ENCODE data around the gene SEMA4D.

The SEMA4D gene

DNA sequence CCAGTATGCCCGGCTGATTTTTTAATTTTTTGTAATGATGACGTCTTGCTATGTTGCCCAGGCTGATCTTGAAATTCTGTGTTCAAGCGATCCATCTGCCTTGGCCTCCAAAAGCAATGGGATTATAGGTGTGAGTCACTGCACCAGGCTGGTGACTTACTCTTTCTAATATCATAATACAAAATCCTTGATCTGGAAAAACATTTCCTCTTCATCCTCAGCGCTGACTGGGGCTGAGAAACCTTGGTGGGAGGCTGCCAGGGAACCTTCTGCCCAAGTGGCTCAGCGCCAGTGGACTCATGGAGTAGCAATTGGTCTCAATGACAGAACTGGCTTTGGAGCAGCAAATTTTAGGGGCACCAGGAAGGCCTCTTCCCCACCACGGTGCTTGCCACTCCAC is 17.5 kb upstream of the SEMA4D start:
- TF ChIP-seq, protein P1, sequence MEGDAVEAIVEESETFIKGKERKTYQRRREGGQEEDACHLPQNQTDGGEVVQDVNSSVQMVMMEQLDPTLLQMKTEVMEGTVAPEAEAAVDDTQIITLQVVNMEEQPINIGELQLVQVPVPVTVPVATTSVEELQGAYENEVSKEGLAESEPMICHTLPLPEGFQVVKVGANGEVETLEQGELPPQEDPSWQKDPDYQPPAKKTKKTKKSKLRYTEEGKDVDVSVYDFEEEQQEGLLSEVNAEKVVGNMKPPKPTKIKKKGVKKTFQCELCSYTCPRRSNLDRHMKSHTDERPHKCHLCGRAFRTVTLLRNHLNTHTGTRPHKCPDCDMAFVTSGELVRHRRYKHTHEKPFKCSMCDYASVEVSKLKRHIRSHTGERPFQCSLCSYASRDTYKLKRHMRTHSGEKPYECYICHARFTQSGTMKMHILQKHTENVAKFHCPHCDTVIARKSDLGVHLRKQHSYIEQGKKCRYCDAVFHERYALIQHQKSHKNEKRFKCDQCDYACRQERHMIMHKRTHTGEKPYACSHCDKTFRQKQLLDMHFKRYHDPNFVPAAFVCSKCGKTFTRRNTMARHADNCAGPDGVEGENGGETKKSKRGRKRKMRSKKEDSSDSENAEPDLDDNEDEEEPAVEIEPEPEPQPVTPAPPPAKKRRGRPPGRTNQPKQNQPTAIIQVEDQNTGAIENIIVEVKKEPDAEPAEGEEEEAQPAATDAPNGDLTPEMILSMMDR (conservative IDR thresholded peaks at IDR 0.05; ENCODE audit: control insufficient read depth, insufficient read depth, low read depth, low read length) = no peak
- DNase-seq (ENCODE audit: low read depth) = no peak
- H3K4me3 ChIP-seq (ENCODE audit: control insufficient read depth, low read depth, low read length) = no peak overlapping the region

DNA sequence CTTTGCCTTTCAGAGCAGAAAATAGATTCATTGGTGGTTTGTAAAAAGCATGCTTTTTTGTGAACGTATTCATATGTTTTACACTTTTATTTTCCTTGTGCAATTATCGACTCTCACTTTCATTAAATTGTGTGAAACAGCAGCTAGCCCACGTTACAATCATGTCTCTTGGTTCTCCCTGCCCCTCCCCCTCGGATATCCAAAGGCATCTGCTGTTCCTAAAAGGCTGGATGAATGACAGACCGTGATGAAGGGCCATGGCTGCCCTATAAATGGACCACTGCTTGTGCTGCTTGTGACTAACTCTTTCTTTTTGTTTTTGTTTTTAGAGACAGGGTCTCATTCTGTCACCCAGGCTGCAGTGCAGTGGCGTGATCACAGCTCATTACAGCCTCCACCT is 17.0 kb upstream of the SEMA4D start:
- no peak for DNase-seq (ENCODE audit: low read depth)
- TF ChIP-seq, protein P1 (conservative IDR thresholded peaks at IDR 0.05; ENCODE audit: control insufficient read depth, insufficient read depth, low read depth, low read length) = no peak
- H3K4me3 ChIP-seq (ENCODE audit: control insufficient read depth, low read depth, low read length) = no peak overlapping the region

DNA sequence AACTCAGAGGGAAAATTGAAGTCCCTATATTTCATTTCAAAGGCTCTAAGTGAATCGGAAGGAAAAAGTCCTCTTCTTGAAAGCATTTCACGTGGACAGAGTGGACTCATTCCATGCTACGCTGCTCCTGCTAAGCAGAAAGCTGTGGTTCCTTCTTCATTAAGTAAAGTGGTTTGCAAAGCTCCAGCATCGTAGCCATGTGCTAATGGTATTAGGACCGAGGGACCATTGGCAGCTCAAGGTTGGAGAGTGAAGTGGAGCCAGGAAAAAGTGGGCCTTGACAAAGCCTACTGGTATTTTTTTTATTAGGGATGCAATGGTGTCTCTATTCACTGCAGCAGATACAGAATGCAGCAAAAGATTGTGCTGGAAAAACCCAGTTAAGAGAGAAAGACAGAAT is 16.4 kb upstream of the SEMA4D start:
- TF ChIP-seq, protein P1 (conservative IDR thresholded peaks at IDR 0.05; ENCODE audit: control insufficient read depth, insufficient read depth, low read depth, low read length) = no peak
- no peak overlapping the region for H3K4me3 ChIP-seq (ENCODE audit: control insufficient read depth, low read depth, low read length)
- DNase-seq (ENCODE audit: low read depth) = no peak

DNA sequence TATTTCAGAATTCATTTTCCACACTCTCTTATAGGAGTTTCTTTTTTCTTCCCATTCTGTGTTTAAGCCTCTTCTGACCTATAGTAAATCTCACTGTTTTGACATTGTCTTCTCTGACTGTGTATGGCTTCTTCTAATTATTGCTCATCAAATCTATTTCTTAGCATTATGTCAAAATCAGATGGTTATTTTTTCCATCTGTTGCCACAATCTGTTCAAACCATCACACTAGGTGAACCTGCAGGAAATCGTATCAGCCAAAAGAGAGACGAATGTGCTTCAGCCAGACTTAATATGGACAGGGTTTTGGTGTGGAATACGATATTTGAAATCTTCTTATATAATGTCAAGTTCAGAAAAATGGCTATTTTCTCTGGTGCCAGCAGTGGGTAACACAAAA is 15.9 kb upstream of the SEMA4D start:
- DNase-seq (ENCODE audit: low read depth) = no peak
- TF ChIP-seq, protein P1 (conservative IDR thresholded peaks at IDR 0.05; ENCODE audit: control insufficient read depth, insufficient read depth, low read depth, low read length) = no peak

DNA sequence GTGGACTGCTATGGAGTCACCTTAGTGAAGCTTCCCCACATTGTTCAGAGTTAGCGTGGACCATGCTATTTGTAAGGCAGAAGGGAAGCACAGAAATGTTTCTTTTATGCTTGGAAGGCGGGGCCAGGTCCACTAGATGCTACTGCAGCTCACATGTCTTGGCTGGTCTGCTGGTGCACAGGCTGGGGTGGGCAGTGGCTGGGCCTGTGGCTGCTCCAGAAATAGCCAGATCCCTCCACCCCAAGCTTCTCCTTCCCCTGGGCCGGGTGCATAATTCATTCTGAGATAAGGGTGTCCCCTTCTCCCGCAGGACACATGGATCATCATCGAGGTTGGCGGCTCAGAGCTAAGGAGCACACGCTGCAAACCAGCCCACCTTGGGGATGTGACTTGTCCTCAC is 14.5 kb upstream of the SEMA4D start:
- H3K4me3 ChIP-seq (ENCODE audit: control insufficient read depth, low read depth, low read length) = no peak overlapping the region
- DNase-seq (ENCODE audit: low read depth) = no peak
- TF ChIP-seq, protein P1 (conservative IDR thresholded peaks at IDR 0.05; ENCODE audit: control insufficient read depth, insufficient read depth, low read depth, low read length) = no peak

More for the DNA sequence above, 15.9 kb upstream of the SEMA4D start:
- no peak overlapping the region for H3K4me3 ChIP-seq (ENCODE audit: control insufficient read depth, low read depth, low read length)

DNA sequence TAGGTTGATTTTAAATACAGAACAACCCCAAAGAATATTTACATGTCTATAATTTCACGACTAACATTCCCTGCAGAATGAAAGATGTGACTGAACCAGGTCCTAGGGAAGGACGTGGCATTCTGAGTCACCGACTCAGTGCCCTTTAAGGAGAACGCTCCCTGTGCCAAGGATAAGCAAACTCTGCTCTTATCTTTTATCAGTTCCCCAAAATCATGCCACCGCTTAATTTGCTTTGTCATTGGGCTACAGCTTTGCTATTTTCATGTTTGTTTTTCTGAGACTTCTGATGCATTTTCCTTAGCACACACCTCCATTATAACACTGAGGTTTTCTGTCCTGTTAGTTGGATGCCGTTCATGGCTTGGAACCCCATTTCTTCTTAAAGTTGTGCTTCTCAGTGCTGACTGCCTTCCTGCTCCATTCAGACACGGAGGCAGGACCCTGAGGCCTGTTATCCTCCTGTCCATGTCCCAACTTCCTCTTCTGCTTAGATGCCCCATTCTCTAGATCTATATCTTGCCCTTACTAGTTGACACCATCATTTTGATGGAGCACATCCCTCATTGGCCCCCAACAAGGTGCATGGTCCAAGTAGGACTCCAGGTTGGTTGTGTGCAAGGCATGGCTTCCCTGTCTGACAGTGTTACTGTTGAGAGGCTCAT is 11.2 kb upstream of the SEMA4D start:
- TF ChIP-seq, protein P1 (conservative IDR thresholded peaks at IDR 0.05; ENCODE audit: control insufficient read depth, insufficient read depth, low read depth, low read length) = no peak
- no peak overlapping the region for H3K4me3 ChIP-seq (ENCODE audit: control insufficient read depth, low read depth, low read length)
- DNase-seq (ENCODE audit: low read depth) = no peak

DNA sequence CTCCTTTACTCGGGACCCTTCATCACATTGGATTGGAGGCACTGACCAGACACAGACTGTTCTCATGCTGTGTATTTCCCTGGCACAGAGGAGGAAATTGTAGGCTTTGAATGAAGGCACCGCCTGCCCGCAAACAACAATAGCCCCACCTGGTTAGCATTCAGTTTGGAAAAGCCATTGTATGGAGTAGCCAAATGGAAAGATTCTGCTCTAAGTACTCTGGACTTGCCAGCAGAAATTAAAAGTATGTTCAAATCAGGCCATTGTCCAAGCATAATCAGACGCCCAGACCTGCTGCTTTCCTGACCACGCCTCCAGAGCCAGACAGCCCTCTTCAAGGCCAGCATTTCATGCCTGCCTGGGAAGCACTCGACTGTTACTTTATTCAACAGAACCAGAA is 8.0 kb upstream of the SEMA4D start:
- no peak overlapping the region for H3K4me3 ChIP-seq (ENCODE audit: control insufficient read depth, low read depth, low read length)
- no peak for DNase-seq (ENCODE audit: low read depth)
- TF ChIP-seq, protein P1 (conservative IDR thresholded peaks at IDR 0.05; ENCODE audit: control insufficient read depth, insufficient read depth, low read depth, low read length) = no peak

Measured in fibroblast of mammary gland (primary cell).